GM18870 (cell line): ENCODE data around the gene ZNF433.
"Not testable (repeated sequence)": the region's sequence is repeated elsewhere in the genome, so short reads cannot be mapped to it uniquely, and the experiment has no call there.

Source experiments
- ATAC-seq: cut with Tn5 transposase; IDR thresholded peaks from one replicate; pipeline ENCODE4 v1.9.1; 2021; ENCODE audit warnings: moderate library complexity; ENCODE audit not compliant: unreplicated experiment

Gene ZNF433

DNA sequence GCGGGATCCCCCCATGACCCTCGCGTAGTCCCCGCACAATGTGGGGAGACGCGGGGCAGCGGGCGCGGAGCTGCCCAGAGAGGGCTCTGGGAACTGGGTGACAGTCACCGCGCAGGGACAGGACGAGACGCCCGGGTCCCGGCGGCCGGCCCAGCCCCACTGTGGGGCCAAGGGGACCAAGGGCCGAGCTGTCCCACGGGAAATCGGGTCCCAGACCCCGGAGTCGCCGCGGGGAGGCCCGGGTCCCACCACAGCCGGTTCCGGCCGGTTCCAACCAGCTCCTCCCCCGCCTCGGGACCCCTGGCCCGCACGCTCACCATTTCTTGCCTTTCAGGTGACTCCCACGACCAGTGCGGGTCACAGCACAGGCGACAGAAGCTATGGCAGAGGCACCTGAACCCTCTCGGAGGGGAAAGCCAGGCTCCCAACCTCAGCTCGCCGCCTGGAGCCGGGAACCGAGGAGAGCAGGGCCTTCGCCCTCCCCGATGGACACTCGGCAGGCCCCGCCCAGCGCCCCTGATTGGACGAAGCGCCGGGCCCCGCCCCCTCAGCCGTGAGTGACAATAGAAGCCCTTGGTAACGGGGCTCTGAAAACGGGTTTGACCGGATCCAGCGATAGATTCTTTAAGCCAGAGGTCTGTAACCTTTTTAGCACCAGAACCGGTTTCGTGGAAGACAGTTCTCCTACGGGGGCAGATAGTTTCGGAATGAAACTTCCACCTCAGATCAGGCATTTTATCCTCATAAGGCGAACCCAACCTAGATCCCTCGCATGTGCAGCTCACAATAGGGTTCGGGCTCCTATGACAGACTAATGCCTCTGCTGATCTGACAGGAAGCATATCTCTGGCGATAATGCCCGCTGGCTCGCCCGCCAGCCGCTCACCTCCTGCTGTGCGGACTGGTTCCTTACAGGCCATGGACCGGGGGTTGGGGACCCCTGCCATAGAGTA, at the start of gene ZNF433:
ZNF433 (minus strand) TSS at position 460 of the 953 bp plus-strand sequence; CDS start at position 320, 140 bp downstream.
- peak; percentile 58 for ATAC-seq

DNA sequence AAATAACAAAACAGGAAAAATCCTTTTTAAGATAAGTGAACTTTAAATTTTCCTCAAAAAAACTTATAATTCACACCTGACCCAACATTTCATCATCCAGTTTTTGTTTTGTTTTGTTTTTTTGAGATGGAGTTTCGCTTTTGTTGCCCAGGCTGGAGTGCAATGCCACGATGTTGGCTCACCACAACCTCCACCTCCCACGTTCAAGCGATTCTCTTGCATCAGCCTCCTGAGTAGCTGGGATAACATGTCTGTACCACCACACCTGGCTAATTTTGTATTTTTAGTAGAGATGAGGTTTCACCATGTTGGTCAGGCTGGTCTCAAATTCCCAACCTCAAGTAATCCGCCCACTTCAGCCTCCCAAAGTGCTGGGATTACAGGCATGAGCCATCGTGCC, 47.9 kb upstream of the ZNF433 start:
- ATAC-seq: not testable (repeated sequence)

DNA sequence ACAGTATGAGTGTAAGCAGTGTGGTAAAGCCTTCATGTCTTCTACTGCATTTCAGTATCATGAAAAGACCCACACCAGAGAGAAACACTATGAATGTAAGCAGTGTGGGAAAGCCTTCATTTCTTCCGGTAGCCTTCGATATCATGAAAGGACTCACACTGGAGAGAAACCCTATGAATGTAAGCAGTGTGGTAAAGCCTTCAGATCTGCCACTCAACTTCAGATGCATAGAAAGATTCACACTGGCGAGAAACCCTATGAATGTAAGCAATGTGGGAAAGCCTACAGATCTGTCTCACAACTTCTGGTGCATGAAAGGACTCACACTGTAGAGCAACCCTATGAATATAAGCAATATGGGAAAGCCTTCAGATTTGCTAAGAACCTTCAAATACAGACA, 41.9 kb upstream of the ZNF433 start:
- ATAC-seq: no peak

DNA sequence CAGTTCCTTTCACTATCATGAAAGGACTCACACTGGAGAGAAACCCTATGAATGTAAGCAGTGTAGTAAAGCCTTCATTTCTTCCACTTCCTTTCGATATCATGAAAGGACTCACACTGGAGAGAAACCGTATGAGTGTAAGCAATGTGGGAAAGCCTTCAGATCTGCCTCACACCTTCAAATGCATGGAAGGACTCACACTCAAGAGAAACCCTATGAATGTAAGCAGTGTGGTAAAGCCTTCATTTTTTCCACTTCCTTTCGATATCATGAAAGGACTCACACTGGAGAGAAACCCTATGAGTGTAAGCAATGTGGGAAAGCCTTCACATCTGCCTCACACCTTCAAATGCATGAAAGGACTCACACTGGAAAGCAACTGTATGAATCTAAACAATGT, 40.9 kb upstream of the ZNF433 start:
- not testable (repeated sequence) for ATAC-seq

DNA sequence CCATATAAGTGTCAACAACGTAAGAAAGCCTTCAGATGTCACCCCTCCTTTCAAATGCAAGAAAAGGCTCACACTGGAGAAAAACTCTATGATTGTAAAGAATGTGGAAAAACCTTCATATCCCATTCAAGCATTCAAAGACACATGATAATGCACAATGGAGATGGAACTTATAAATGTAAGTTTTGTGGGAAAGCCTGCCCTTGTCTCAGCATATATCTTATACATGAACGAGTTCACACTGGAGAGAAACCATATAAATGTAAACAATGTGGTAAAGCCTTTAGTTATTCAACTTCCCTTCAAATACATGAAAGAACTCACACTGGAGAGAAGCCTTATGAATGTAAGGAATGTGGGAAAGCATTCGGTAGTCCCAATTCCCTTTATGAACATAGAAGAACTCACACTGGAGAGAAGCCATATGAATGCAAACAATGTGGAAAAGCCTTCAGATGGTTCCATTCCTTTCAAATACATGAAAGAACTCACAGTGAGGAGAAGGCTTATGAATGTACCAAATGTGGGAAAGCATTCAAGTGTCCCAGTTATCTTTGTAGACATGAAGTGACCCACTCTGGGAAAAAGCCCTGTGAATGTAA, 40.2 kb upstream of the ZNF433 start:
- no peak for ATAC-seq

DNA sequence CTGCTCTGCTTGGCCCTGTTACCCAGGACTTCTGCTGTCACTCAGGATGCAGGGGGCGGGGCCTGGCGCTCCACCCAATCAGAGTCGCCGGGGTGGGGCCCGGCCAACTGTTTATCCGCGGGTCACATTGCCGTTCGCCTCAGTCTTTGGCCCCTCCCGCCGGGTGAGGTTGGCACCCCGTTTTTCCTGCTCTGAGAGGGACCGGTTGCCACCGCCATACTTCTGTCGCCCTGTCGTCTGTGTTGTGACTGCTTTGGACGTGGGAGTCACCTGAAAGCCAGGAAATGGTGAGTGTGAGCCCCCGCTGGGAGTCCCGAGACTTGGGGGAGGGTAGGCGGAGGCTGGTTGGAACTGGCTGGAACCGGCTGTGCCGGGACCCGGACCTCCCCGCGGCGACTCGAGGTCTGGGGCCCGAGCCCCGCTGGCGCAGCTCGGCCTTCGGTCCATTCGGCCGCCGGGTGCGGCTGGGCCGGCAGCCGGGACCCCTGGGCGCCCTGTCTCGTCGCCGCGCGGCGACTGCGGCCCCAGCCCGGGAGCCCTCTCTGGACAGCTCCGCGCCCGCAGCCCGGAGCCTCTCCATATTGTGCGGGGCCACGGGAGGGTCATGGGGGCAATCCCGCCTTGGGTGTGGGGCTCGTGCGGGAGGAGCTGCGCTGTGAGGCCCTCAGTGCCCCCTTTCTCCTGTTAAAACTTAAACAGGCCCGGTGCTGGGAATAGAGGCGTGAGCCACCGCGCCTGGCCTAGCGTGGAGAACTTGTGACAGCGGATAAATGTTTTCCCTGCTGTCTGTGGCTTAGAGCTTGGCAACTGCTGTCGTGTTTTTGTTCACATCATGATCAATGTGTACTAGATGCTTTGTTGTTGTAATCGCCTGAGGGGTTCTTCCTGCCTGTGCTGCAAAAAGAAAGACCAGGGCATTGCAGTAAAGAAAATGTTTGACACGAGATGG, 29.4 kb upstream of the ZNF433 start, which contains the start of gene ZNF844:
ZNF844 (plus strand) TSS at position 142 of the 949 bp plus-strand sequence; CDS start at position 285, 143 bp downstream.
- peak; percentile 48 for ATAC-seq

DNA sequence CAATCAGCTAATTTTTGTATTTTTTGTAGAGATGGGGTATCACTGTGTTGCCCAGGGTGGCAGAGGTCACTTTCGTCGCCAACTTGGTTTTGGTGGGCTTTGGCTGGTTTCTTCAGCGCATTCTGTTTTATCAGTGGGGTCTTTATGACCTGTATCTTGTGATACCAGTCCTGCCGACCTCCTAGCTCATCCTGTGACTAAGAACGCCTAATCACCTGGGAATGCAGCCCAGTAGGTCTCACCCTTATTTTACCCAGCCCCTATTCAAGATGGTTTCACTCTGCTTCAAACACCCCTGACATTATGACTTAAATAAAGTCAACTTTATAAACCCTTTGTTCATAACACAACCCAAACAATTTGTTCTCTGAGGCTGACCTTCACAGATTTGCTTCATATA, 20.3 kb upstream of the ZNF433 start:
- ATAC-seq: no peak

DNA sequence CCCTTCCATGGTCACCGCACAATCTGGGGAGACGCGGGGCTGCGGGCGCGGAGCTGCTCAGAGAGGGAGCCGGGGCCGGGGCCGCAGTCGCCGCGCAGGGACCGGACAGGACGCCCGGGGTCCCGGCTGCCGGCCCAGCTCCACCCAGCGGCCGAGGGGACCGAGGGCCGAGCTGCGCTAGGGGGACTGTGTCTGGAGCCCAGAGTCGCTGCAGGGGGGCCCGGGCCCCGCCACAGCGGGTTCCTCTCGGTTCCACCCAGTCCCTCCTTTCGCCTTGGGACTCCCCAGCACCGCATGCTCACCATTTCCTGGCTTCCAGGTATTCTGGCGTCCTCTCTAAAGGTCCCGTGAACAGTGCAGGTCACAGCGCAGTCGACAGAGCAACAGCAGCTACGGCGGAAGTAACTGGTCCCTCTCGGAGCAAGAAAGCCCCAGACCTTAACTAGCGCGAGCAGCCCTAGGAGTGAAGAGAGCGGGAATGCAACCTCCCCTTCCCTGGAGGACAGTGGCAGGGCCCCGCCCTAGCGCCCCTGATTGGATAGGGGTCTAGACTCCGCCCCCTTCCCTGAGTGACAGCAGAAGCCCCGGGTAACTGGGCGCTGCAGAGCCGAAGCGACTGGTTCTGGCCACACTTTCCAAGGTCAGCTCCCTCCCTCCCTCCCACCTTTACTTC, 17.2 kb upstream of the ZNF433 start, which contains the start of gene ZNF878:
ZNF878 (minus strand) TSS at position 465 of the 673 bp plus-strand sequence; CDS start at position 305, 160 bp downstream.
- ATAC-seq: peak; percentile 64

DNA sequence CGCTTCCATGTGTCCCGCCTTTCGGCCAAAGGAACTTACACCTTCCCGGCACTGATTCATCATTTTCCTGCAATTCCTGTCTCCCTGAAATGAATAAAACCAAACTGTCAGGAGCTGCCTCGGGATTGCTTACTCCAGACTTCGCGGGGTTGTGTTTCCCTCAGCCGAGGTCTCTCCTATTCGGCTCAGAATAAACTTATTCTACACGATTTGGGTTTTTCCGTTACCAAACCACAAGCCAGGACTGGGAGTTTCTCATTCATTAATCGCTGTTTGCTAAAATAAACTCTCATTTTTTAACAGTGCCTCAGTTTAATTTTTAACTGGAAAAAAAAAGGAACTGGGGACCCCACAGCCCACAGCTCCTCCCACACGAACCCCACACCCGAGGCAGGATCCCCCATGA, 16.6 kb upstream of the ZNF433 start:
- ATAC-seq: no peak

DNA sequence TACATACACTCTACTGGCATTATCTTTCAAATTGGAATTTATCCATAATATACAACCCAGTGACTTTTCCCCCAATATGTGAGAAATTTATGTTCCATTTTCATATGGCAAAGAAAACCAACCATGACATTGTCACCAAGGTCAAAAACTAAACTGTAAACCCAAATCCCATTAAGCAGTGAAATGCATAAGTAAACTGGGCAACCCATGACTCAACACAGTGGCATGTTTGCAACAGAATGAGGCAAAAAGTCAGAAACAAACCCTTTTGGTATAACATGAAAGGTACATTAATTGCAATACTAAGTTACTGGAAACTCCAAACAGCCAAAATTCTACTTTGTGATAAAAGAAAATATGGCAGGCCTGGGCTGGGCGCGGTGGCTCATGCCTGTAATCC, 12.4 kb upstream of the ZNF433 start:
- no peak for ATAC-seq

DNA sequence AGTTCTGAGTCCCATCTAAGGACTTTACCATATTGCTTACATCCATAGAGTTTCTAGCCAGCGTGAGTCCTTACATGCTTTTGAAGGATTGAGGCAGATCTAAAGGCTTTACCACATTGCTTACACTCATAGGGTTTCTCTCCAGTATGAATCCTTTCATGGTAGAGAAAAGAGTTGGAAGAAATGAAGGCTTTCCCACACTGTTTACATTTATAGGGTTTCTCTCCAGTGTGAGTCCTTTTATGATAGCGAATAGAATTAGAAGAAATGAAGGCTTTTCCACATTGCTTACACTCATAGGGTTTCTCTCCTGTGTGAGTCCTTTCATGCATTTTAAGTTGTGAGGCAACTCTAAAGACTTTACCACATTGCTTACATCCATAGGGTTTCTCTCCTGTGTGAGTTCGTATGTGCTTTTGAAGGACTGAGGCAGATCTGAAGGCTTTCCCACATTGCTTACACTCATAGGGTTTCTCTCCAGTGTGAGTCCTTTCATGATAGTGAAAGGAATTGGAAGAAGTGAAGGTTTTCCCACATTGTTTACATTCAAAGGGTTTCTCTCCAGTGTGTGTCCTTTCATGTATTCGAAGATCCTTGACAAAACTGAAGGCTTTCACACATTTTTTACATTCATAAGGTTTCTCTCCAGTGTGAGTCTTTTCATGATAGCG, 8.4 kb upstream of the ZNF433 start:
- ATAC-seq: no peak

DNA sequence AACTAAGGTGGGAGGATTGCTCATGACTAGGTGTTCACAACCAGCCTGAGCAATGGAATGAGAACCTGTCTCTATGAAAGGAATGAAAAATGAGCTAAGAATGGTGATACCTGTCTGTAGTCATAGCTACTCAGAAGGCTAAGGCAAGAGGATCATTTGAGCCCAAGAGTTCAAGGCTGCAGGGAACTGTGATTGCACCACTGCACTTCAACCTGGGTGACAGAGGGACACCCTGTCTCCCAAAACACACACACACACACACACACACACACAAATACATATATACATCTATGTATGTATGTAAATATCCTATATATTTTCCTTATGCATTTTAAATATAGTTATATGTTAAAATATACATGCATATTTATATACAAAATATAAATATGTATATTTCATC, 7.4 kb upstream of the ZNF433 start:
- no peak for ATAC-seq

DNA sequence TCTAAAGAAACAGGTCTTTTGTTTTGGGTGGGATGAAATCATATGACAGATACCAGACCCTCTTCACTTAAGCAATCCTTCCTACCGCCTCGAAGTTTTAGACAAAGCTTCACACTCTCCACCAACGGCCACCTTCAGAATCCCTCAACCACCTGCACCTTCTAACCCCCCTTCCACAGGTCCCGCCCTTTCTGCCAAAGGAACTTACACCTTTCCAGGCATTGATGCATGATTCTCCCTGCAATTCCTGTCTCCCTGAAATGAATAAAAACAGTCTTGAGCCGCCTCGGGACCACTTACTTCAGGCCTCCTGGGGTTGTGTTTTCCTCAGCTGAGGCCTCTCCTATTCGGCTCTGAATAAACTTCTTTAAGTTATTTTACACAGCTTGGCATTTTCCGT, 859 bp downstream of the ZNF433 start:
- ATAC-seq: no peak

DNA sequence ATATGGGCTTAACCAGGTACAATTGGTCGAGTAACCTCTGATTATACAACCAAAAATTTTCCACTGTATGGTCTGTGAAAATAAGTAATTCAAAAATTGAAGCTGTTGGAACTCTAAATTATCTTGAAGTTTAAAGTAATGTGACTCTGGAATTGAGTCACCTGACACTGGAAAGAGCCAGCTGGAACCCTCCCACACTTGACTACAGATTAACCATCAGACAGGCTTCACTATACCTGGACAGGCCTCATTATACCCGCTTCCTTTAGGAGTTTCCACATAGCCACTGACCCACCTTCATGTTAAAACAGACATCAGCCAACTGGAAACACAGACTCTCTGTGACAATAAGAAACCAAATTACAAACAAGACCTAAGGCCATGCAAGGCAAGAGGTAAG, 1.3 kb downstream of the ZNF433 start:
- ATAC-seq: no peak

DNA sequence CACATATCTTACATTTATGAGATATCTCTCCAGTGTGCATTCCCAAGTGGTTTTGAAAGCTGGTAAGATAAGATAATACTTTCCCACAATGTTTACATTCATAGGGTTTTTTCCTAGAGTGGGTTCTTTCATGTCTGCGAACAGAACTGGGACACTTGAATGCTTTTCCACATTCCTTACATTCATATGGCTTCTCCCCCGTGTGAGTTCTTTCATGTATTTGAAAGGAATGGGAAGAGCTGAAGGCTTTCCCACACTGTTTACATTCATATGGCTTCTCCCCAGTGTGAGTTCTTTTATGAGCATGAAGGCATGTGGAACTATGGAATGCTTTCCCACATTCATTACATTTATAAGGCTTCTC, 19.7 kb downstream of the ZNF433 start:
- ATAC-seq: no peak

DNA sequence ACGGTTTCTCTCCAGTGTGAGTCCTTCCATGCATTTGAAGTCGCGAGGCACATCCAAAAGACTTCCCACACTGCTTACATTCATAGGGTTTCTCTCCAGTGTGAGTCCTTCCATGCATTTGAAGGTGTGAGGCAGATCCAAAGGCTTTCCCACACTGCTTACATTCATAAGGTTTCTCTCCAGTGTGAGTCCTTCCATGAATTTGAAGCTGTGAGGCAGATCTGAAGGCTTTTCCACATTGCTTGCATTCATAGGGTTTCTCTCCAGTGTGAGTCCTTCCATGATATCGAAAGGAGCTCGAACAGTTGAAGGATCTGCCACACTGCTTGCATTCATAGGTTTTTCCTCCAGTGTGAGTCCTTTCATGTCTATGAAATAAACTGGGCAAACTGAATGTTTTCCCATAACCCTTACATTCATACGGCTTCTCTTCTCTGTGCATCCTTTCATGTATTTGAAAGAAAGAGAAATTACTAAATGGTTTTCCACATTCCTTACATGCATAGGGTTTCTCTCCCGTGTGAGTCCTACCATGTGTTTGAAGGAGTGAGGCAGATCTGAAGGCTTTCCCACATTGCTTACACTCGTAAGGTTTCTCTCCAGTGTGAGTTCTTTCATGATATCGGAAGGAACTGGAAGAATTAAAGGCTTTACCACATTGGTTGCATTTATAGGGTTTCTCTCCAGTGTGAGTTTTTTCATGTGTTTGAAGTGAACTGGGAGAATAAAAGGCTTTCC, 20.3 kb downstream of the ZNF433 start:
- no peak for ATAC-seq

DNA sequence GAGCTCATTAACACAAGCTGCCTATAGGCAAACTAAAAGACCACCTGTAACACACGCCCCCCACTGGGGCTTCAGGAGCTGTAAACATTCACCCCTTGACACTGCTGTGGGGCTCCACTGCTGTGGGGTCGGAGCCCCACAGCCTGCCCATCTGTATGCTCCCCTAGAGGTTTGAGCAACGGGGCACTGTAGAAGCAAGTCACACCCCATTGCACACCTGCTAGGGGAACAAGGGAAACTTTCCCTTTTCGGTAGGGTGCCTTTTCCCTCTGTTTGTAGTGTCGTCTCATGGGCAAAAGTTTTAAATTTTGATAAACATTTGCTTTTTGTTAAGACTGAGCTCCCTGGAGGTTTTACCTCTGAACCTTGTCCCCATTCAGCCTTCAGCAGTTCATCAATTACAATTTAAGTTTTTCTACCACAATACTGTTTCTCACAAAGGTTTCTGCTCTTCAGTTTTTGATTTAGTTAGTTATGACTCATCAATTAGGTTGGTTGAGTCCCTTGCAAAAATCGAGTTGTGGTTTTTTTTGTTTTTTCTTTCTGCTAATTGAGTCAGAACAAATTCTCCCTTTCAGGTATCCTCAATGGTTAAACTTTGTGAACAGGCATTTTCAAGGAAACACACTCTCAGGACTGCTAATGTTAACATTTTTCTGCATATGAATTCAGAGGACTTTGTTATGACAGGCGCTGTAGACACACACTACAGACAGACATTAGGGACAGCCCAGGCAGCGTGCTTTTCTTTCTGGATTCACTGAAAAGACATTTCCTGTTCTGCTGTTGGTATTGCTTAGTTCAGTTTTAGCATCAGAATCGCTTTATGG, 35.1 kb downstream of the ZNF433 start:
- no peak for ATAC-seq

DNA sequence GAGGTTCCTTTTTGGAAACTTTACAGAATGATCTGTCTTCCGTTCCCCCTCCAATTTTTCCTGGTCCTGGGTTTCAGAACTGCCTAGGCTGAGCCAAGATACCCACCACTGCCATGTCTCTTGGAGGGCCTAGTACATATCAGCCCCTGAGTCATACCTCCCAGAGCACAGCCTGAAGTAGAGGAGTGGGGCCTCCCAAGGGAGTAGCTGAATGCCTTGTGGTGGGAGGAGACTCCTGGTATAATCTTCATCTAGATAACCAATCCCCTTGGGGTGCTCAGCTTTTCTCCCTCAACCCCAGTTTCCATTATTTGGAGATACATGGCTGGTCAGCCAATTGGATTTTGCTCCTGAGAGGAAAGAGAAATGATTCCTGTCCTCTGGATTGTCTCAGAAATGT, 40.3 kb downstream of the ZNF433 start:
- ATAC-seq: no peak
